ENCODE data around the gene DYNLRB1.

The DYNLRB1 gene

DNA sequence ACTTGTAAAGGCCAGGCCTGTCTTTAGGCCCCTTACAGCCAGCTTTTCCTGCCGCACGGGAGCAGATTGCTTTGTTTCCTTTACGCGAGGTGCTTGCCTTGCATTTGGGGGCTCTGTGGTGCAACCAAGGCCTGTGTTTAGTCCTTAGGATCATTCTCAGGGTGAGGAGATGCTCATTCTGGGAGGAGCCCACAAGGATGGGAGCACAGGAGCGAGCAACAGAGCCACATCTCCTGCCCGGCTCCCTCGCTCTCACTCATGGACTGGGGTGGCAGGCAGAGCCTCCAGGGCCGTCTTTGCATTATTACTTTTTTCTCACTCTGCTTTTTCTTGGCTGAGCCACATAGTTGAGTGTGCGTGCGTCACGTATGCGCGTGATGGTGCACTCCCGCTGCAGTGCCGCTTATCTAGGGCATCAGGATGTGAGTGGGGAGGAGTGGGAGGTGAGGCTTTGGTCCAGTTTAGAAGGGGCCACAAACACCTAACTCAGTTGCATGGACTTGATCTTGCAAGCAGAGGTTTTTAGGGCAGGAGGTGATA is 19.1 kb downstream of the DYNLRB1 start:
- no peak for TF ChIP-seq POLR2A (IDR thresholded peaks at IDR 0.05; ENCODE audit: low read depth, low read length)
- no peak for FAIRE-seq
- no peak for DNase-seq (ENCODE audit: insufficient read length, low spot score)

DNA sequence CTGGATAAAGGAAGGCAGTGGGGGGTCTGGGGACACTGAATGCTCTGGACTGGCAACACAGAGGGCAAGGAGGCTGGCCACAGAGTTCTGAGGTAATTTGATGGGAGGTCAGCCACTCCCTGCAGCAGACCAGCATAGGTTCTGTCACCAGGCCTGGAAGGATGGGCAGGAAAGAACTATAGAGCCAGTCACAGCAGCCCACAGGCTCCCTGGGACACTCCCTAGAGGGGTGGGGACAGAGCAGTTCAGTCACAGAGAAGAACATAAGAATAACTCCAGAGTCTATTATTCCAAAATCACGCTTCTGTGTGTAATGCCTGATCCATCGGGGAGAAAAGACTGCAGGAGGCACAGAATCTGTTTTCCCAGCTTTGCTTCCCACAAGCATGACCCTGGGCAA is 19.6 kb downstream of the DYNLRB1 start:
- DNase-seq (ENCODE audit: insufficient read length, low spot score) (no peak), FAIRE-seq (no peak)
- no peak for TF ChIP-seq POLR2A (IDR thresholded peaks at IDR 0.05; ENCODE audit: low read depth, low read length)

DNA sequence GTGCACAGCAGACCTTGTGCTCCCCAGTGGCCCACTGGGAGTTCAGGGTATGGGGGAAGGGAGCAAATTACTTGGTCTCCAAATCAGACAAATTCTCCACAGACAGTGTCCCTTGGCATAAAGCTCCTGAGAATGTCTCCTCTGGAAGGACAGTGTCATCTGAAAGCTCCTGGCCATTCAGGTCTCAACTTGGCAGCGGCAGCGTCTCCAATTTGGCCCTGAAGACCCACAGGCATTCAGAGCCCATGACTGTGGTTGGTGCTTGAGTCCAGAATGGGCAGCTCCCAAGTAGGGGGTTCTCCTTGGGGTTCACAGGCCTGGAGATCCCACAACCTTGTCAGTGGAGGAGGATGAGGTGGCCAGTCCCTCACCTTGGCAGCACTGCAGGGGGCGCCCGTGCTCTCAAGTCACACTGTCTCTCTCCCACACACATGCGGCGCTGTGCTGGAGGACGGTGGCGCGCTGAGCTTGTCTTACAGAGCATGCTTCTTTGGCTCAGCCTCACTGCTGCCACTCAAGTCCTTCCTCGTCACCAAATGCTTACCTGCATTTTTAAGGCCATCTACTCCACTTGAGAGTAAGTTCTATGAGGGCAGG is 20.7 kb downstream of the DYNLRB1 start:
- FAIRE-seq (no peak), DNase-seq (ENCODE audit: insufficient read length, low spot score) (no peak)
- no peak for TF ChIP-seq POLR2A (IDR thresholded peaks at IDR 0.05; ENCODE audit: low read depth, low read length)

DNA sequence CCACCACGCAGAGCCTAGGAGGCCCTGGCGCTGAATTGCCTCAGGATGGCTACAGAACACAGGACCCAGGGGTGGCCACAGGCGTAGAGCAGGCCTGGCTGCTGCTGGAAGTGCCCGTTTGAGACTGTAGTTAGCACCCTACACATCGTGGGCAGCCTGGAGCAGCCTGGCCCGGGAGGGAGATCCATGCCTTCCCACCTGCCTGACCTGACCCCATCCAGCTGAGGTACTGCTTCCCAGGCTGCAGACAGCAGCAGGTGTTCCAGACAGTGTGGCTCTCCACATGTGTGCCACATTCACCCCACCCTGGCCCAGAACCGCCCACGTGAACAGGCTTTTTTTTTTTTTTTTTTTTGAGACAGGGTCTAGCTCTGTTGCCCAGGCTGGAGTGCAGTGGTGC is 21.4 kb downstream of the DYNLRB1 start:
- no peak for DNase-seq (ENCODE audit: insufficient read length, low spot score)
- no peak for FAIRE-seq
- TF ChIP-seq POLR2A (IDR thresholded peaks at IDR 0.05; ENCODE audit: low read depth, low read length), result no peak

DNA sequence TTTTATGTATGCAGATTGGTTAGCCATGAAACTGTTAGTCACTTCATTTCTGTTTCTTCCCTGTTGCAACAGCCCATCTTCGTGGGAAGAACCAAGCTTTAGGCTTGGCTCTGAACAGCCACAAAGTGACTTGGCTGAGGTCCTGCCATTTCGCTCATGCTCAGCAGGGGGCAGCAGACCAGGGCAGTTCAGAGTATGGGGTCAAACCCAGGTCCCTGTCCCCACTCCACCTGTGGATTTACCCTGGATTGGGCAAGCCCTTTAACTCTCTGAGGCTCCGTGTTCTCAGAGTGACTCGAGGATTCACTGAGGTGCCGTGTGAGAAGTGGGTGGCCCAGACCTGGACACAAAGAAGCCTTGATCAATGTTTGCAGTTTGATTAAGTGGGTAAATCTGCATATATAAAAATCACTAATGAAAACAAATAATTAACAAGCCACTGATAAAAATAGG is 22.5 kb downstream of the DYNLRB1 start:
- no peak for FAIRE-seq

DNA sequence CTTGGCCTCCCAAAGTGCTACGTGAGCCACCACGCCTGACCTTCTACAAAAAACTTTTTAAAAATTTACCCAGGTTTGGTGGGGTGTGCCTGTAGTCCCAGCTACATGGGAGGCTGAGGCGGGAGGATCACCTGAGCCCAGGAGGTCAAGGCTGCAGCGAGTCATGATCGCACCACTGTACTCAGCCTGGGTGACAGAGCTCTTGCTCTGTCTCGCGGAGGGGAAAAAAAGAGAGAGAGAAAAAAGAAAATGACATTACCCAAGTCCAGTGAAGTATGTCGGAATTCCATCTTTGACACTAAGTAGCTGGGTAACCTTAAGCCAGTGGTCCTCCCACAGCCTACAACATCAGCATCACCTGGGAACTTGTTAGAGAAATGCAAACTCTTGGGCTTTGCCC is 23.5 kb downstream of the DYNLRB1 start:
- DNase-seq (ENCODE audit: insufficient read length, low spot score) (no peak), FAIRE-seq (no peak)
- no peak for TF ChIP-seq POLR2A (IDR thresholded peaks at IDR 0.05; ENCODE audit: low read depth, low read length)

More for the DNA sequence above, 22.5 kb downstream of the DYNLRB1 start:
- DNase-seq (ENCODE audit: insufficient read length, low spot score), result no peak
- TF ChIP-seq POLR2A (IDR thresholded peaks at IDR 0.05; ENCODE audit: low read depth, low read length), result no peak

DNA sequence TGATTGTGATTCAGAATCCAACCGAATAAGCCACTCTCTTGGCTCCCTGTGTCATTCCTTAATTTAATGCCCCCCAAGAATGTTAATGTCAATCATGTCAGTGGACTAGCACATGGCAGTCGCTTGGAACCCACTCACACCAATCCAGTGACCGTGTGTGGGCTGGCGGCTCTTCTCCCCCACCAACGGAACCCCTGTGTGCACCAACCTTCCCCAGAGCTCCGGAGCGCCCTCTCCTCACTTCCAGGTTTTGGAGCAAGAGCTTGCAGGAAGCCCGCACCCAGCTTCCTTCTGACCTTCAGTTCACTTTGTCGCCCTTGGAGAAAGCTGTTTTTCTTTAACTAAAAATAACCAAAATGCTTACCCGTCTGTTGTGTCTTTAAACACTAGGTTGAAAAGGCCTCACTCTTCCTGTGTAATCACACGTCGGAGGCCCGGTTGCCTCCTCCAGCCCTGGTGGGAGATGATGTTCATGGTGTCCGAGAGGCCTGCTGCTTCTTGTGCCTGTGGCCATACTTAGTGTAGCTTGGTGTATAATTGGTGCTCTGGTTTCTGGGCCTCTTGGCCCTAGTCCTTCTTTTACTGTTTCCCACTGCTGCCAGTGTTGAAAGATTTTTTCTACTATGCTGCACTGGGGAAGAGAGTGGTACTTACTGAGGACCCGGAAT is 24.5 kb downstream of the DYNLRB1 start:
- no peak for DNase-seq (ENCODE audit: insufficient read length, low spot score)
- FAIRE-seq, result no peak
- TF ChIP-seq POLR2A (IDR thresholded peaks at IDR 0.05; ENCODE audit: low read depth, low read length), result no peak

DNA sequence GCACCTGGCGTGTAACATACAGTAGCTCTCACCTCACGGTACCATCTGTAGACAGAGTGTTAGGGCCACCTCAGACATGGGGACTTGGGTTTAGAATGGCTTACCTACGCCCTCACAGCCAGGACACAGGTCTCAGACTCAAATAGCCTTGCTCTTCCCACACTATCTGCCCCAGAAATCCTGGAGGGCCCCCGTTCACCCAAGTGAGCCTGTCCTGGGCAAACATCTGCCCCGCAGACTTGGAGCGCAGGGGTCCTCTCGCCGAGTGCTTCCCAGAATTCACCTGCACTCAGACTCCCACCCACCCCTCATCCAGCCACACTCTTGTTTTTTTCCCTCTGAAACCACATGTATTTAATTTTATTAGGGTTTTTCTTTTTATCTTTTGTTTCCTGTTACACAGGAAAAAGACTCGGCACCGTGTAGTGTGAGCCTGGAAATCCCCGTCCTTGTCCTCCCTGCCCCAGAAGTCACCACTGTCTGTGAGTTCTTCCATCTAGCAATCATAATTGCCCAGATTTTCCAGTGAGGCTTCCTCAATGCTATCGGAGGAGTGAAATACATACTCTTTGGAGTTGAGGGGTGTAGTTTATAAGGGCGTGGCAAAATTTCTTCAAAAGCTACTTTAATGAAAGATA is 25.2 kb downstream of the DYNLRB1 start:
- FAIRE-seq, result no peak
- TF ChIP-seq POLR2A (IDR thresholded peaks at IDR 0.05; ENCODE audit: low read depth, low read length), result no peak

DNA sequence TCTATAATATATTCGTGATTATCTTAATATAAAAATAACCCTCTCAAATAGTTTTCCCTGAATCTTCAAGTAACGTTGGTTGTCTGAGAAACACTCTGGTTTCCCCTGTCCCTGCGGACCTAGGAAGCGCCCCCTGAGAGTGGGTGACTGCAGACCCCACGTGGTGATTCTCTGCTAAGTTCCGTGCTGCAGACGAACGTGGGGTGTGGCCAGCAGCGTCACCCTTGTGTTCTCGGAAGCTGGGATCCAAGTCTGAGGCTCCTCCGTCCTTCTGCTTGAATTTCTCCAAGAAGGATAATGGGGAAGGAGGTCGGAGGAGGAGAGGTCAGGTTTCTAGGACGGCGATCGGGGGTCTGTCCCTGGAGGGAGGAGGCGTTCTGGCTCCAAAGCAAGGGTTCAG is 25.7 kb downstream of the DYNLRB1 start:
- no peak for TF ChIP-seq POLR2A (IDR thresholded peaks at IDR 0.05; ENCODE audit: low read depth, low read length)
- DNase-seq (ENCODE audit: insufficient read length, low spot score) (no peak), FAIRE-seq (no peak)

More for the DNA sequence above, 25.2 kb downstream of the DYNLRB1 start:
- DNase-seq (ENCODE audit: insufficient read length, low spot score), result no peak

DNA sequence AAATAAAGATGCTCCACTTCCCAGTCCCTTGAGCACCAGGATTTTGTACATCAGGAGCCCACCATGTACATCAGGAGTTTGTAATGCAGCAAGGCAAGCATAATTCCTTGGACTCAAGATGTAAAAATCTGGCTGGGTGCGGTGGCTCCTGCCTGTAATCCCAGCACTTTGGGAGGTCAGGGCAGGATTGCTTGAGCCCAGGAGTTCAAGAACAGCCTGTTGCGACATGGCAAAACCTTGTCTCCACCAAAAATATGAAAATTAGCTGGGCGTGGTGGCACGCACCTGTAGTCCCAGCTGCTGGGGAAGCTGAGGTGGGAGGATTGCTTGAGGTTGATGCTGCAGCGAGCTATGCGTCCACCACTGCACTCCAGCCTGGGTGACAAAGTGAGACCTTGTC is 26.2 kb downstream of the DYNLRB1 start:
- TF ChIP-seq POLR2A (IDR thresholded peaks at IDR 0.05; ENCODE audit: low read depth, low read length), result no peak
- FAIRE-seq, result no peak
- DNase-seq (ENCODE audit: insufficient read length, low spot score), result no peak

DNA sequence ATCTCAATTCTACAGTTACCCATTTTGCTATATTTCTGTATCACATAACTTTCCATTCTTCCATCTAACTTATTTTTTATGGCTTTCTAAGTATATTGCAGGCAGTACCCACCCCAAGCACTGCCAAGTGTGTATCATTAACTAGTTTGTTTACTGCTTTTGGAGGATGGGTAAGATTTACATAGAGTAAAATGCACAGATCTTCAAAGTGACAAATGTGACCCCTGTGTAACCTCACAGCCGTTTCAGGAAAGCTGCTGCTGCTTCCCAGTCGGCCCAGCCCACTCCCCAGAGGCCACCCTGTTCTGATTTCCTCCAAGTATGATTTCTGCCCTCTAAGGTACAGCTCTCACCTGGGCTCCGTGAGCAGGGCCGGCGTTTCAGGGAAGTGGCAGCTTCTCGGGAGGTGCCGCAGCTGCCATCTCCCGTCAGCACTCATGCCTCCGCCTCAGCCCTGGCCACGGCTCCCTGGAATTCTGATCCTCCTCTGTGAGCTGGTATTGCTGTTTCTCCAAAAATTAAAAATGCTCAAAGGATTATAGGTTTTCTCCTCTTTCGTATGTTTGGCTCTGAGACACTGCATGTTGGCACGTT is 27.3 kb downstream of the DYNLRB1 start:
- FAIRE-seq (no peak), DNase-seq (ENCODE audit: insufficient read length, low spot score) (no peak)
- no peak for TF ChIP-seq POLR2A (IDR thresholded peaks at IDR 0.05; ENCODE audit: low read depth, low read length)

DNA sequence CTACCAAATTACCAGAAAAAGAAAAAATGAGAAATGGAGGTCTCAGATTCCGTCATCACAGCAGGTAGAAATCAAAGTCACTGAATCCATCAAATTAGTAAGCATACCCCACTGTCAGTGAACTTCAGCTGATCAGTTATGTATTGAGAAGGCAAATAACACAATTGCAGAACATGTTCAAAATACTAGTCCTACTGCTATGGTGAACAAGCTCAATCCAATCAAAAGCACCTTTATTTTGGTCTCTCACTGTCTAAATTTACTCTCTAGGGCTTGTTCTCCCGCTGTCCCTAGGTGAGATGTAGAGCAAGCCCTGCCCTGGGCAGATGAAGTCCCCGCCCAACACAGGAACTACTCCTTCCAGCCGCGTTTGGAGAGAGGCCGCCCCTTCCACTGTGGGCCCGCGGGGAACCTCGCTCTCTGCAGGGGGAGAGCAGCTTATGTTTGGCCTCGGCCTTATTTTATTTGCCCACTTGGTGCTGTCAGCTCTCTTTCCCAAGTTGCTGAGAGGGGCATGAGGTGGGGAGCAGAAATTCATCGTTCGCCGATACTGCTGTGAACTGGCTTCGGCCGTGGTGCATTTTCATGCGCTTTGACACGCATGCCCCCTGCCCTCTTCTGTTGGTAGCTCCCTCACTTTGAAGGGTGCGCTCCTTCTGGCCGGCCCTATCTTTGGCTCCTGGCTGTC is 28.0 kb downstream of the DYNLRB1 start:
- no peak for FAIRE-seq
- no peak for DNase-seq (ENCODE audit: insufficient read length, low spot score)
- no peak for TF ChIP-seq POLR2A (IDR thresholded peaks at IDR 0.05; ENCODE audit: low read depth, low read length)

DNA sequence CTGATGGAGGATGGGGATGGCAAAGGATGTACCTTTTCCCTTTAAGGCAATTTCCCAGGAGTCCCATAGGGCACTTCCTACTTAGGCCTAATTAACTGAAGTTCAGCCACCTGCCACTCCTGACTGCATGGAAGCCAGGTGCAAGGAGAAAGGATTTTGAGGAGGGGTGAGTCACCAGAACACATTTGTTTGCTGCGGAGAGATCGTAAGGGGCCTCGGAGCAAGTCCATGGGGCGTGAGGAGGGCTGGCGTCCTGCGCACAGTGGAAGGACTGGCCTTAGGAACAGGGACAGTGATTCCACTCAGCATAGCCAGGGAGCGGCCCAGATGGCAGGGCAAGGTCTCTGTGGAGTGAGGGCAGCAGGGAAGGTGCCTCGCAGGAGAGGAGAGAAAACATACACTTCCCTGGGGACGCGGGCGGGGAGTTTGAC is 30.5 kb downstream of the DYNLRB1 start:
- FAIRE-seq, result no peak
- no peak for DNase-seq (ENCODE audit: insufficient read length, low spot score)
- TF ChIP-seq POLR2A (IDR thresholded peaks at IDR 0.05; ENCODE audit: low read depth, low read length), result no peak

Data from H54 (cell line).